ENCODE data around the gene EDARADD. TPM values are rescaled to one million over a fixed set of nuclear protein-coding genes. Genes with fewer than 3 reads are reported as not detected.
"Not testable (repeated sequence)": the region's sequence is repeated elsewhere in the genome, so short reads cannot be mapped to it uniquely, and the experiment has no call there.

EDARADD gene
- total RNA-seq, 1 donor from 2014 or later, result 0.89 TPM

DNA sequence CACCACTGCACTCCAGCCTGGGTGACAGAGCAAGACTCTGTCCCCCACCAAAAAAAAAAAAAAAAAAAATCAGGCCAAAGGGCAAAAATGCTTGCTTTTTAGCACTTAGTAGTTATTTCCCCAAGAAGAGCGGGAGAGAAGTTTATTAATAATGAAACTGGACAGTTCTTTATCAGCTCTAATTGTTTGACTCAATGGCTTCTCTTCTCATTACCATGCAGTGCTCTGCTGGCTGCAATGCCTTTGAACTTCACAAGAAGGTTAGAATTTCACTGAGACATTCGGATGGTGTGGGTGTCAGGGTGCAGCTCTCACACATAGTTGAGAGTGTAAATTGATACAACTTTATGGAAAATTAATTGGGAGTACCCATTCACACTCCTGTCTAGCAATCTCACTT lies 63.7 kb downstream of the EDARADD start:
- Histone ChIP-seq H3K9me3 (no peaks in the 10 kb centered on the region), H3K27ac (no peak overlapping the region), H3K27me3 (ENCODE audit: low read depth) (no peaks in the 10 kb centered on the region), H3K36me3 (no peaks in the 10 kb centered on the region), H3K4me3 (no peak overlapping the region), H3K4me1 (no peaks in the 10 kb centered on the region)
- TF ChIP-seq, protein P1, sequence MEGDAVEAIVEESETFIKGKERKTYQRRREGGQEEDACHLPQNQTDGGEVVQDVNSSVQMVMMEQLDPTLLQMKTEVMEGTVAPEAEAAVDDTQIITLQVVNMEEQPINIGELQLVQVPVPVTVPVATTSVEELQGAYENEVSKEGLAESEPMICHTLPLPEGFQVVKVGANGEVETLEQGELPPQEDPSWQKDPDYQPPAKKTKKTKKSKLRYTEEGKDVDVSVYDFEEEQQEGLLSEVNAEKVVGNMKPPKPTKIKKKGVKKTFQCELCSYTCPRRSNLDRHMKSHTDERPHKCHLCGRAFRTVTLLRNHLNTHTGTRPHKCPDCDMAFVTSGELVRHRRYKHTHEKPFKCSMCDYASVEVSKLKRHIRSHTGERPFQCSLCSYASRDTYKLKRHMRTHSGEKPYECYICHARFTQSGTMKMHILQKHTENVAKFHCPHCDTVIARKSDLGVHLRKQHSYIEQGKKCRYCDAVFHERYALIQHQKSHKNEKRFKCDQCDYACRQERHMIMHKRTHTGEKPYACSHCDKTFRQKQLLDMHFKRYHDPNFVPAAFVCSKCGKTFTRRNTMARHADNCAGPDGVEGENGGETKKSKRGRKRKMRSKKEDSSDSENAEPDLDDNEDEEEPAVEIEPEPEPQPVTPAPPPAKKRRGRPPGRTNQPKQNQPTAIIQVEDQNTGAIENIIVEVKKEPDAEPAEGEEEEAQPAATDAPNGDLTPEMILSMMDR (IDR thresholded peaks at IDR 0.05), result no peak
- ATAC-seq, result no peak
- no peak for DNase-seq
- intact Hi-C loops (cut with DNase I), result no loop called here

DNA sequence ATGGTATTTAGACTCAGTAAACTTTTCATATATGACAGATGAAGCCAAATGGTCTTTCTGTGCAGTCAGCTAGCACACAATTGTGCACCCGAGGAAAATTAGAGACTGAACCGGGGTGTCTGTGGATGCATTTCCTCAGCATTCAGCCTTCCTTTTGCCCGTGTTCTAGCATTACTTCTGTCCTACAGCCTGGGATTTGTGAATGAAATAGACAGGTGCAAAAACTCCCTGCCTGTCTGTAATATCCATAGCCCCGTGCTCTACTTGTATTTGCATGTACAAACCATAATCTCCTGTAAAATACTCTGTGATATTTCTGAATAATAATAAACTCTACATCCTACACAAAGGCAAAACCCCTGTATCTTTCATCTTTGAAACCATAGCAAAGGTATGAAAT lies 64.9 kb downstream of the EDARADD start:
- Histone ChIP-seq H3K9me3 (no peaks in the 10 kb centered on the region), H3K4me1 (no peaks in the 10 kb centered on the region), H3K4me3 (no peak overlapping the region), H3K27me3 (ENCODE audit: low read depth) (no peaks in the 10 kb centered on the region), H3K36me3 (no peaks in the 10 kb centered on the region), H3K27ac (no peak overlapping the region)
- ATAC-seq (no peak), DNase-seq (no peak)
- intact Hi-C loops (cut with DNase I), result no loop called here
- TF ChIP-seq, protein P1 (IDR thresholded peaks at IDR 0.05), result no peak

DNA sequence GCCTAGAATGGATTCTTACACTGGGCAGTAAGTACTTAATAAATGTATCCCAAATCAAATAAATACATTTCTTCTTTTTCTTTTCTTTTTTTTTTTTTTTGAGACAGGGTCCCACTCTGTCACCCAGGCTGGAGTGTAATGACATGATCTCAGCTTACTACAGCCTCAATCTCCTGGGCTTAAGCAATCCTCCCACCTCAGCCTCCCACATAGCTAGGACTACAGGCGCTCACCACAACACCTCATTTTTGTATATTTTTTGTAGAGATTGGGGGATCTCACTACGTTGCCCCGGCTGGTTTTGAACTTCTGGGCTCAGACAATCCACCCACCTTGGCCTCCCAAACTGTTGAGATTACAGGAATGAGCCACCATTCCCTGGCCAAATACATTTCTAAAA lies 66.0 kb downstream of the EDARADD start:
- H3K4me3 ChIP-seq, result no peak overlapping the region
- TF ChIP-seq, protein P1 (IDR thresholded peaks at IDR 0.05), result no peak
- H3K4me1 ChIP-seq, result no peaks in the 10 kb centered on the region
- H3K9me3 ChIP-seq, result no peaks in the 10 kb centered on the region
- intact Hi-C loops (cut with DNase I), result no loop called here
- H3K27ac ChIP-seq, result no peak overlapping the region
- DNase-seq (no peak), ATAC-seq (no peak)
- H3K27me3 ChIP-seq (ENCODE audit: low read depth), result no peaks in the 10 kb centered on the region
- H3K36me3 ChIP-seq, result no peaks in the 10 kb centered on the region

DNA sequence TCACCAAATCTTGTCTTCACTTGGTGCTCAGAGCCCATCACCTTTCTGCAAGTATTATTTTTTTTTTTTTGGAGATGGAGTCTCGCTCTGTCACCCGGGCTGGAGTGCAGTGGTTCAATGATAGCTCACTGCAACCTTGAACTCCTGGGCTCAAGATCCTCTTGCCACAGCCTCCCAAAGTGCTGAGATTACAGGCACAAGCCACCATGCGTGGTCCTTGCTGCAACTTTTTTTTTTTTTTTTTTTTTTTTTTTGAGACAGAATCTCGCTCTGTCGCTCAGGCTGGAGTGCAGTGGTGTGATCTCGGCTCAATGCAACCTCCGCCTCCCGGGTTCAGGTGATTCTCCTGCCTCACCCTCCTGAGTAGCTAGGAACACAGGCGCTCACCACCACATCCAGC lies 70.1 kb downstream of the EDARADD start:
- H3K4me3 ChIP-seq; H3K36me3 ChIP-seq; ATAC-seq; H3K27me3 ChIP-seq (ENCODE audit: low read depth); H3K4me1 ChIP-seq; intact Hi-C loops (cut with DNase I); DNase-seq; H3K27ac ChIP-seq; H3K9me3 ChIP-seq: not testable (repeated sequence)

DNA sequence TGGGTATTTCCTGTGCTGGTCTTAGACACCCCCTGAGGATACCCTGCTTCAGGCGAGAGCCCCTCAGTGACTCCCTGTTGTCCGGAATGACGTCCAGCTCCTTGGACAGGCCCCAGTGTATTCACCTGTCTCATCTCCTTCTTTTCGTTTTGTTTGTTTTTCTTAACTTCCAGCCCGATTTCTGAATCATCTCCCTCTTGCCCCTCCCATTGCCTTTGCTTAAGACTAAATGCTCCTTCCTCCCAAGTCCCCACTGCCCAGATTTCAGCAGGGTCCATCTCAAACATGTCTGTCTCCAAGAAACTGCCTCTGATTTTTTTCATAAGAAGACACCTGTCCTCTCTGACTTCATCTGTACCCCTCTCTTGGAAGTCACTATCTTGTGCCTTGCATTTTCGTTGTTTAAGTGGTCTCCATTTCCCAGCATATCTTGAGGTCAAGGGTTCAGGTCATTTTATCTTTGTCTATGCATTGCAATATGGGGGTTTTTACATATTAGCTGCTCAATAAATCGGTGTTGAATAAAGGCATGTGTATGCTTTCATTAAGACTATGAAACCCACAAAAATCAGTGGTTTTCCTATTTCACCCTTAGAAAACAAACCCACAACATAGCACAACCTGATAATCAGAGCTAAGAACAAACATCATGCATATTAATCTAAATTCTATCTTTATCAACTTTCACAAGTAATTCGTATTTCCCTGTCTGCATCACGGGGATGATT lies 71.3 kb downstream of the EDARADD start:
- no peaks in the 10 kb centered on the region for H3K9me3 ChIP-seq
- no peak overlapping the region for H3K27ac ChIP-seq
- intact Hi-C loops (cut with DNase I), result no loop called here
- no peaks in the 10 kb centered on the region for H3K4me1 ChIP-seq
- no peak for ATAC-seq
- H3K36me3 ChIP-seq, result no peaks in the 10 kb centered on the region
- no peak overlapping the region for H3K4me3 ChIP-seq
- no peaks in the 10 kb centered on the region for H3K27me3 ChIP-seq (ENCODE audit: low read depth)
- TF ChIP-seq, protein P1 (IDR thresholded peaks at IDR 0.05), result no peak
- DNase-seq, result no peak

DNA sequence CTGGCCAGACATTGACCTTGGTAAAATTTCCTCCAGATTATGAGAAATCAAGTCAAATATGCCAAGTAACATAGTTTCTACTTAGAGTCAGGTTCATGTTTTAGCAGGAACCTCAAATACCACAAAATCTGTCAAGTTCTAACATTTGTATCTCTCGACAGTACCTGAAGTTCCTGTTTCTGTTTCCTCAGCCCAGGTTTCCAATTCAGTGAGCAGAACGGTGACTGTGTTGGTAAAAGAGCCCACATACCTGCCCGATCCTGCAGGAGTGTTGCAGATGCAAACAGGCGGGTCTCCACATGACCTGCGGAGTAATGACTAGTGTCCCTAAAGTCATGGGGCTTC lies 71.8 kb downstream of the EDARADD start:
- ATAC-seq (no peak), DNase-seq (no peak)
- Histone ChIP-seq H3K27ac (no peak overlapping the region), H3K27me3 (ENCODE audit: low read depth) (no peaks in the 10 kb centered on the region), H3K4me3 (no peak overlapping the region), H3K36me3 (no peaks in the 10 kb centered on the region), H3K4me1 (no peaks in the 10 kb centered on the region), H3K9me3 (no peaks in the 10 kb centered on the region)
- TF ChIP-seq, protein P1 (IDR thresholded peaks at IDR 0.05), result no peak
- intact Hi-C loops (cut with DNase I), result no loop called here

Measured in lower lobe of right lung (tissue), 2 donors.